Mucosa of stomach (tissue), 1 donor: Measurements from ENCODE around the gene DPF3.

ENCODE experiments used
- H3K27me3 ChIP-seq: one replicate; pipeline ENCODE4 v1.7.0; 2013; ENCODE audit warnings: mild to moderate bottlenecking, low read length; ENCODE audit not compliant: control insufficient read depth, insufficient read depth
- H3K36me3 ChIP-seq: one replicate; pipeline ENCODE4 v1.7.0; 2013; ENCODE audit warnings: low read length; ENCODE audit not compliant: control insufficient read depth, insufficient read depth
- H3K4me1 ChIP-seq: one replicate; pipeline ENCODE4 v1.7.0; 2013; ENCODE audit warnings: mild to moderate bottlenecking, low read length; ENCODE audit not compliant: control insufficient read depth, insufficient read depth
- H3K4me3 ChIP-seq: one replicate; pipeline ENCODE4 v1.7.0; 2013; ENCODE audit warnings: low read length
- H3K9ac ChIP-seq: one replicate; pipeline ENCODE4 v1.7.0; 2013; ENCODE audit warnings: mild to moderate bottlenecking, low read length, moderate library complexity
- H3K9me3 ChIP-seq: one replicate; pipeline ENCODE4 v1.7.0; 2013; ENCODE audit warnings: mild to moderate bottlenecking, low read length, moderate library complexity; ENCODE audit not compliant: control insufficient read depth
- donor health status: Pancreatic carcinoma.

Gene DPF3

DNA sequence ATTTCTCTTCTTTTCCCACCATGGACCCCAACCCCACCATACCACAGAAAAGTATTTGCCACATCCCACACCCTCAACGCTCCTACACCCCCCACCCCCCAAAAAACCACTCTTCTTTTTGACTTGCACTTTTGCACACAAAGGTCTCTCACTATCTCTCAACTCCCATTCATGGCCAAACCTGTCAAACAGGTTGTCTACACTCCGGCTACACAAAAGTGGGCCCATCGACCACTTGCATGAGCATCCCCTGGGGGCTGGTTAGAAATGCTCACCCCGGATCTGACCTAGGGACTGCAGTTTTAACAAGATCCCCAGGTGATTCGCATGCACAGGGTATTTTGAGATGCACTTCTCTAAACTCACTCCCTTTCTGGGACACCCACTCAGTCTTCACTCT is 248.2 kb downstream of the DPF3 start:
- no peaks in the 10 kb centered on the region for H3K4me1 ChIP-seq
- H3K36me3 ChIP-seq, result no peaks in the 10 kb centered on the region

DNA sequence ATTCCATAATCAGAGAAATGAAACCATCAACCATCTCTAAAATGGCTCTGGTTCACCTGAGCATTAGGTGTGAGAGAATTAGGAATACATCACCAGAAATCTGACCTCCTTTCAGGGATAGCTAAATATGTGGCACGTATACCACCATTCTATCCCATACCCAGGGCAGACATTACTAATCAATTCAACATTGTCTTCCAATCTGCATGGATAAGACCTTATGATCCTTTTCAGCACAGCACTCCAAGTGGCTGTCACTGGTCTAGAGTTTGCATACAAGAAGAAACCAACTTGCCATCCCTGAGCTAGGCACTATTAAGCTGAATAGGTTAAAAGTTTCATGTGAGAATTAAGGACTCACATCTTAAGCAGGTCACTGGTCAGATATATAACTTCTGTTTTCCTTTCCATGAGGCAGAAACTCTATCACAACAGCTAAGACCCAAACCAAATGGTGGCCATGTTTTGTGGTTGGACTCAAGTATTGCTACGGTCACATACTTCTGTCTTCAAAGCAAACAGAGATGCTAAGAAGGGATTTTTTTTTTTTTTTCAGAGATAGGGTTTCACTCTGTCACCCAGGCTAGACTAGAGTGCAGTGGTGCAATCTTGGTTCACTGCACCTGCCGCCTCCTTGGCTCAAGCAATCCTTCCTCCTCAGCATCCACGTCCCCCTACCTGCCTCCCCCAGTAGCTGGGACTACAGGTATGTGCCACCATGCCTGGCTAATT is 249.0 kb downstream of the DPF3 start:
- Histone ChIP-seq H3K36me3 (no peaks in the 10 kb centered on the region), H3K9me3 (no peaks in the 10 kb centered on the region), H3K4me3 (no peak overlapping the region), H3K27me3 (no peaks in the 10 kb centered on the region), H3K9ac (no peak overlapping the region), H3K4me1 (no peaks in the 10 kb centered on the region)

More for the DNA sequence above, 248.2 kb downstream of the DPF3 start:
- Histone ChIP-seq H3K9ac (no peak overlapping the region), H3K9me3 (no peaks in the 10 kb centered on the region), H3K4me3 (no peak overlapping the region), H3K27me3 (no peaks in the 10 kb centered on the region)

DNA sequence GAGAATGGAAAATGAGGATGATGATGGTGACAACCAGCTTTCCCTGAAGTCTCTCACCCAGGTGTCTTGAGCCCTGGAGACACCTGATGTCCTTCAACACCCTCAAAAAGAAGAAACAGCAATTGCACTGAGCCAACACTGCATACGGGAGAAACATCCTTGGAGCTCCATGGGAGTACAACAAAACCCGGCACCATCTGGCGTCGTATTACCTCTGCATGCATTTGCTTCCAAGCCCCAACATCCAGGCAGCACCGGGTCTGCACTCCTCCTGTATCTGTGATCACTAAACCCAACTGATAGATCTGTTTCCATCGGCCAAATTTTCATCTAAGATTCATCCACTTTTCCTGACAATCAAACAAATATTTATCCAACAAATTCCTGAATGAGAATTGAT is 249.9 kb downstream of the DPF3 start:
- Histone ChIP-seq H3K4me1 (no peaks in the 10 kb centered on the region), H3K36me3 (no peaks in the 10 kb centered on the region), H3K4me3 (no peak overlapping the region), H3K9me3 (no peaks in the 10 kb centered on the region), H3K9ac (no peak overlapping the region), H3K27me3 (no peaks in the 10 kb centered on the region)

DNA sequence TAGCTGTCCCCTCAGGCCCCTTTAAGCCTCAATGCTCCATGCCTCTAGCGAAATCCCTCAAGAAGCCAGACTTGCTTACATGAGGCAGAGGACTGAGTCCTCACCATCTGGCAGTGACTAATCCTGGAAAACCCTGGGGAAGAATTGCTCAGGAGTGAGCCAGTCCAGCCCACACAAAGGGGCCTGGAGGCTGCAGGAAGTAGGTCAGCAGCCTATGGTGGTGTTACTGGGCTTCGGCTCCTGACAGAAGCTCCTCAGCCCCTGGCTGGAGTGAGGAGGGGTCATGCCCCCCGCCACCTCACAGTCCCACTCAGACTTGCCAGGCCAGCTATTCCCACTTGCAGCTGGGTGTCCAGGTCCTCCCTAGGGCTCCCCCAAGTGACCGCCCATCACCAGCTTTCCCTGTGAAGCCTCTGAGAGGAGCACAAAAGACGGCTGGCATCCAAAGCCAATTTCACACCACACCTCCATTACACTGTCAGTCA is 250.5 kb downstream of the DPF3 start:
- Histone ChIP-seq H3K4me1 (no peaks in the 10 kb centered on the region), H3K9ac (no peak overlapping the region)

DNA sequence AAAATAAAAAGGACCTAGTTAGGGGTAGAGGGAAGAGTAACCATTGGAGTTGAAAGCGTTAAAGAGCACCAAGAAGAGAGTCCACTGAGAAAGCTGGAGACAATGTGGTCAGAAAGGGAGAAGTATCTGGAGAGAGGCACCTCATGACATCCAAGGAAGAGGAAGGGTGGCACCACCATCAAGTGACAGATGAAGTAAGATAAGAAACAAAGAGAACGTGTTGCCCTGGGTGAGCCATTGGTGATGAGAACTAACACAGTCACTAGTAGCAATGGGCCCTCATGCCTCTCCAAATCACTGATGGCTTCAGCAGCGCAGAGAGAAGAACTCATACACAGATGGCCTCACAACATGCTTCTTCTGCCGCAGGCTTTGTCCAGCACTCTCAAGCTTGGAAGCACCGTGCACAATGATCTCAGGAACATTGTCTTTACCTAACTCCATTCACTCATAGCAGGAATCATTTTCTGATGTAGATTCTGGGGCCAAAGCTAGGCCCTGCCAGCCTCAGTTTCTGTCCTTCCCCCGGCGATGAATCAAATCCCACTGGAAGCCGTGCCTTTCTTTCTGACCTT is 252.9 kb downstream of the DPF3 start:
- no peak overlapping the region for H3K4me3 ChIP-seq
- H3K4me1 ChIP-seq, result no peaks in the 10 kb centered on the region
- H3K9me3 ChIP-seq, result no peaks in the 10 kb centered on the region
- no peaks in the 10 kb centered on the region for H3K27me3 ChIP-seq
- H3K9ac ChIP-seq, result no peak overlapping the region
- H3K36me3 ChIP-seq, result no peaks in the 10 kb centered on the region

More for the DNA sequence above, 250.5 kb downstream of the DPF3 start:
- Histone ChIP-seq H3K27me3 (no peaks in the 10 kb centered on the region), H3K4me3 (no peak overlapping the region), H3K9me3 (no peaks in the 10 kb centered on the region), H3K36me3 (no peaks in the 10 kb centered on the region)

DNA sequence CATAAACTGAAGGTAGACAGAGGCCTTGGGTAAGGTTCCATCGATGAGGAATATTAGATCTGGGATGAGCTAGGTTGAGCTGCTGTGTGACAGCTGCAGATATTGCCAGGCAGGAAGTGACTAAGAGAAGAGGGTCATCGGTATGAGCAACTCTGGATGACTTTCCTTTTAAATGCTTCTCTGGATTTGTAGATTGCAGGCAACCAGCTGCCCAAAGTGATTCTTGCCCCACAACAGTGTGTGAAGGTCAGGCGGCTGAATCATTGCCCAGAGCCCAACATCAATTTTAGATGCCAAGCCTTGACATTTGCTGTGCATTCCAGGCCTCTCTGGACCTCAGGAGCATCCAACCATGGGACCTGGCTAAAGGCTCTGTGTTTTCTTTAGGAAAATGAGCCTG is 255.9 kb downstream of the DPF3 start:
- Histone ChIP-seq H3K4me3 (no peak overlapping the region), H3K4me1 (no peaks in the 10 kb centered on the region), H3K36me3 (no peaks in the 10 kb centered on the region), H3K9me3 (no peaks in the 10 kb centered on the region), H3K9ac (no peak overlapping the region), H3K27me3 (no peaks in the 10 kb centered on the region)

DNA sequence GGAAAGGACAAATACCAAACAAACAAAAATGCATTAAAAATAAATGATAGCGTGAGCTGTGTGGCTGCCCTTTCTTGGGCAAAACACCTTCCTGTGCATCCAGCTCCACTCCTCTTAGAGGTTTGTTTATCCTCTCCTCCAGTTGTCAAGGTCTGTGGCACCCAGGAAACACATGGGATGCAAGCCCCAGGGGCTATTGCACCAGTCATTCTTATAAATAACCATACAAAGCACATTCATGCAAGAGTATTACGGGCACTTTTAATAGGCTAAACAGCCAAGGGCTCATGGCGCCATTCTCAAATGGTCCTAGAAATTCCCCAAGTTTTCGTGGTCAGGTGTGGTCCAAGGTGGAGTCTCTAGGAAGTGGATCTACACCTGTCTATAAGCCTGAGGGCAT is 257.0 kb downstream of the DPF3 start:
- Histone ChIP-seq H3K4me1 (no peaks in the 10 kb centered on the region), H3K36me3 (no peaks in the 10 kb centered on the region), H3K4me3 (no peak overlapping the region), H3K27me3 (no peaks in the 10 kb centered on the region), H3K9me3 (no peaks in the 10 kb centered on the region), H3K9ac (no peak overlapping the region)

DNA sequence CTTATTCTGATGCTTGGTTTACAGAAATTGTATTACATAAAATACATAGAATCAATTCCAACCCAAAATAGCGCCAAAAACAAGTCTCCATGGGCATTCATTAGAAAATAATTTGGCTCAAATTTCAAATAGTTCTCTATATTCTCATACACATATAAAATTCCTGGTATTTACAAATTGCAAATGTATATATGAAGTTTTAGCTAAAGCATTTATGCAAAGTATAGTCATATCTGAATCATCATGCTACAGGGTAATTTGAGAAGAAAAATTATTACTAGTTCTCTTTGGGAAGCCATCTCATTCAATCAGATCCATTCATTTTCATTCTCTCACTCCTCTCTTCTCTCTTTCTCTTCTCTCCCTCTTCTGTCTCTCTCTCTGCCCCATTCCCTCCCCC is 257.8 kb downstream of the DPF3 start:
- Histone ChIP-seq H3K36me3 (no peaks in the 10 kb centered on the region), H3K9me3 (no peaks in the 10 kb centered on the region), H3K9ac (no peak overlapping the region), H3K4me3 (no peak overlapping the region), H3K4me1 (no peaks in the 10 kb centered on the region), H3K27me3 (no peaks in the 10 kb centered on the region)

DNA sequence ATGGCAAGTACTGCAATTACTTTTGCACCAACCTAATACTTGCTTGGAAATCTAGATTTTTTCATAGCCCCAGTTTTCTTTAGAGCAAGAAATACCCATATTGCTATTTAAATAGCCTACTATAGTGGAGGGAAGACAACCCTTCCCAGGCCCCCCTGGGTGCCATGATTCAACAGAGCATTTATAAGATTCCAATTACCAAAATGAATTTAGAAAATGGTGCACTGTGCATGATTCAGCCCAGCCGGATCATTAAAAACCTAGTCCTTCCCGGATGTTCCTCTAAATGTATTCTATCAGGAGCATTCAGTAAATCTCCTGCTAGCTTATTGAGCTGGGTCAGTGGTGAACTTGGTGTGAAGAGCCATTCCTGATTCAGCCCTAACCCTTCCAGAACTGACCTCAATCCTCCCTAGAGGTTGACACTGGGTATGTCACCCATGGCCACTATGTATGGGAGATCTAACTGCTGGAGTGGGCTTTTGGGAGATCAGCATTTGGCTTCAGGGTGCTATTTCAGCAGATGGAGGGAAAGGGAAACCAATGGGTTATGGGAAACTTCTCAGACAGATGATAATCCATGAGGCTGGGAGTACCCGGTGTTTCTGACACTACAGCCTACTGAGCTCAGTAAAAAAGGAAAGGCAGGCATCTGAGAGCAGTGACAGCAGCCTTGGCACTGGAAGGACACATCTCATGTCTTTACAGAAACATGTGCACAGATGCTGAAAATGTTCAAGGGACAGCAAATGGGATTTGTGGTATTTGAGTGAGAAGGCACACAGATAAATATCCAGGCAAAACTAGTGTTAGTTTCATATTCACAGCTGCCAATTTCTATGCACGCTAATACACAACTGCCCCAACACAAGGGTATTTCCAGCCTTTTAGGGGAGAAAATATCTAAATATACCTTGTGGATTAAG is 258.9 kb downstream of the DPF3 start:
- no peak overlapping the region for H3K4me3 ChIP-seq
- H3K4me1 ChIP-seq, result no peaks in the 10 kb centered on the region

DNA sequence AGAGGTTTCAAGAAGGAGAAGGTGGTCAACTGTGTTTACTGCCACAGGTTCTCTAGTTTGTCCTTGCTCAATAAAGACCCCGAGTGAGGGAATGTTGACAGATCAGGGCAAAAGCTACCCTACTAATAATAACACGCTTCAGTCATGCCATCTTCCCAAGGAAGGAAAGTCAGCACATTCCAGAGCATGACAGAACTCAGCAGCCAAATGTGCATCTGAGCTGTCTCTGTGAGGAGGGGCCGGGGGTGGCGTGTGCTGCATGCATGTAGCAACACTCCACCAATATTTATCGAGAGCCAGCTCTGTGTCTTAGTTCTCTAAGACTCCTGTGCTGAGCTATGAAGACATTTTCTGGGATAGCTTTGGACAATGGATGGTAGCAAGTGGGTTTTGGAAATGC is 260.4 kb downstream of the DPF3 start:
- Histone ChIP-seq H3K36me3 (no peaks in the 10 kb centered on the region), H3K4me3 (no peak overlapping the region), H3K9ac (no peak overlapping the region), H3K4me1 (no peaks in the 10 kb centered on the region), H3K27me3 (no peaks in the 10 kb centered on the region), H3K9me3 (no peaks in the 10 kb centered on the region)

More for the DNA sequence above, 258.9 kb downstream of the DPF3 start:
- no peaks in the 10 kb centered on the region for H3K36me3 ChIP-seq
- no peaks in the 10 kb centered on the region for H3K27me3 ChIP-seq
- H3K9ac ChIP-seq, result no peak overlapping the region
- H3K9me3 ChIP-seq, result no peaks in the 10 kb centered on the region

DNA sequence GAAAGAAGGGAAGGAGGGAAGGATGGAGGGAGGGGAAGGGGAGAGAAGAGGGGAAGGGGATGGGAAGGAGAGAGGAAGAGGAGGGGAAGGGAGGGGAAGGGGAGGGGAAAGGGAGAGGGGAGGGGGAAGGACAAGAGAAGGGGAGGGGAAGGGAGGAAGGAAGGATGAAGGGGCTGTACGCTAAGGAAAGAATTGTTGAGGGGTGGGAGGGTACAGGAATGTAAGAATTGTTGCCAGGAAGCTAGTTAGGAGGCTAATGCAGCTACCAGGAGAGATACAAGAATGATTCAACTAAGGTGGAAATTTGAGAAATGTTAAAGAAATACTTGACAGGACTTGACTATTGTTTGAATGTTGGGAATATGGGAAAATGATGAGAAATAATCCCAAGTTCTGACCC is 261.2 kb downstream of the DPF3 start:
- Histone ChIP-seq H3K27me3 (no peaks in the 10 kb centered on the region), H3K9me3 (no peaks in the 10 kb centered on the region), H3K4me3 (no peak overlapping the region), H3K36me3 (no peaks in the 10 kb centered on the region), H3K4me1 (no peaks in the 10 kb centered on the region), H3K9ac (no peak overlapping the region)

DNA sequence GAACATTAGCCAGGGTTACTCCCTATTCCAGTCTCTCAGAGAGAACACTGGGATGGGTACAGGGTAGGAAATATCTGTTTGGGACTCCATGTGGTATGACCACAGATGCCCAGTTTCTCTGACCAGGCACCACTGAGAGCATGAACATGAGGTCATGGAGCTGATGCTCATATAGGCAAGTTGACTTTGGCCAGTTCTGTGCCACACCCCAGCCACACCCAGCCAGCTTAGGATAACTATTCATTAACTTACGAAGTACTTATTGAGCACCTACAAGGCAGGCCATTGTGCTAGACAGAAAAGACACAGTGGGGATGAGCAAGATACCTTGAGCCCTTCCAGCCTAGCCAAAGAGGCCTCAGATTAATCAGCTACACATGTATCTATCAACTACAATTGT is 262.5 kb downstream of the DPF3 start:
- Histone ChIP-seq H3K4me3 (no peak overlapping the region), H3K4me1 (no peaks in the 10 kb centered on the region), H3K9ac (no peak overlapping the region), H3K9me3 (no peaks in the 10 kb centered on the region), H3K36me3 (no peaks in the 10 kb centered on the region), H3K27me3 (no peaks in the 10 kb centered on the region)
